Hippocampal formation (tissue), 2 donors: ENCODE data around the gene ALG2.

ENCODE experiments used
- DNase-seq, 2 donors: peaks; one replicate each; lab custom pipeline; 2025; lab: John Stamatoyannopoulos, UW

The ALG2 gene, protein sequence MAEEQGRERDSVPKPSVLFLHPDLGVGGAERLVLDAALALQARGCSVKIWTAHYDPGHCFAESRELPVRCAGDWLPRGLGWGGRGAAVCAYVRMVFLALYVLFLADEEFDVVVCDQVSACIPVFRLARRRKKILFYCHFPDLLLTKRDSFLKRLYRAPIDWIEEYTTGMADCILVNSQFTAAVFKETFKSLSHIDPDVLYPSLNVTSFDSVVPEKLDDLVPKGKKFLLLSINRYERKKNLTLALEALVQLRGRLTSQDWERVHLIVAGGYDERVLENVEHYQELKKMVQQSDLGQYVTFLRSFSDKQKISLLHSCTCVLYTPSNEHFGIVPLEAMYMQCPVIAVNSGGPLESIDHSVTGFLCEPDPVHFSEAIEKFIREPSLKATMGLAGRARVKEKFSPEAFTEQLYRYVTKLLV

DNA sequence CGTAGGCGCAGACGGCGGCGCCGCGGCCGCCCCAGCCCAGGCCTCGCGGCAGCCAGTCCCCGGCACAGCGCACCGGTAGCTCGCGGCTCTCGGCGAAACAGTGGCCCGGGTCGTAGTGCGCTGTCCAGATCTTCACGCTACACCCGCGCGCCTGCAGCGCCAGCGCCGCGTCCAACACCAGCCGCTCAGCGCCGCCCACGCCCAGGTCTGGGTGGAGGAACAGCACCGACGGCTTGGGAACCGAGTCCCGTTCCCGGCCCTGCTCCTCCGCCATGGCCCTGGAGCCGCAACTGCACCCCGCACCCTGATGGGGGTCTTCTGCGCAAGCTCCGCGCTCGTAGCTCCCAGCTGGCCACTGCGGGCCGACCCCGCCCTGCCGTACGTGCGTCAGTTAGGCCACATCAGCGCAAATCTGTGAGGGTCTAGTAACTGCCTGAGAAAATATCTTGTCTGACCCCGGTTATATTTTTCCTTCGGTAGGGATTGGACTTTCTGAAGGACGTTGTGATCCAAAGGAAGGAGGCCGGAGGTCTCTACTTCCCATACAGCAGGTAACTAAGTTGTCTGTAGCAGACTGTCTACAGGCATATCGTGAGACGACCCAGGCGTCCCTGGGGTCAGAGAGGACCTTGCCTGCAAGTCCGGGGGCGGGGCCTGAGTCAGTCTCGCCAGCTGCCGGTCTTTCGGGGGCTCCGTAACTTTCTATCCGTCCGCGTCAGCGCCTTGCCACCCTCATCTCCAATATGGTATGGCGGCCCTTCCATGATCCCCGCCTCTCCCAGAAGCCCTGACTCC, at the start of gene ALG2, which contains the start of gene SEC61B:
Gene ALG2 (minus strand): TSS at position 322 of the 795 bp plus-strand sequence. CDS start 48 bp downstream, at position 274.
Gene SEC61B (plus strand): TSS at position 662 of the 795 bp plus-strand sequence. CDS start 82 bp downstream, at position 744.
- peak; percentile 93 to 94 for DNase-seq

DNA sequence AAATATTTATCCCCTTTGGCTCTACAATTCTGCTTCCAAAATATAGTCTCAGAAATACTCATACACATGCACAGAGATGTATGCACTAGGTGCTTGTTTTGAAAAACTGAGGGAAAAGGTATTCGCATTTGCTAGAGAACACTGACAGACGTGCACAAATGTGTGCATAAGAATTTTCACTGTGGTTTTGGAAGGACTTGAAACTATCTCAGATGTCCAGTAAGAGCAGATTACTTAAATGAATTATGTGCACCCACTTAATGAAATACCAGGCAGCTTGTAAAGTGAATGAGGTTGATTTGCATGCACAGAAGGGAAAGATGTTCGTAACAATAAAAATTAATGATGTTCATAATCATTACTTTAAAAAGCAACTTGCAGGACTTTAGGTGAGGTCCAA, 48.7 kb upstream of the ALG2 start:
- no peak for DNase-seq

DNA sequence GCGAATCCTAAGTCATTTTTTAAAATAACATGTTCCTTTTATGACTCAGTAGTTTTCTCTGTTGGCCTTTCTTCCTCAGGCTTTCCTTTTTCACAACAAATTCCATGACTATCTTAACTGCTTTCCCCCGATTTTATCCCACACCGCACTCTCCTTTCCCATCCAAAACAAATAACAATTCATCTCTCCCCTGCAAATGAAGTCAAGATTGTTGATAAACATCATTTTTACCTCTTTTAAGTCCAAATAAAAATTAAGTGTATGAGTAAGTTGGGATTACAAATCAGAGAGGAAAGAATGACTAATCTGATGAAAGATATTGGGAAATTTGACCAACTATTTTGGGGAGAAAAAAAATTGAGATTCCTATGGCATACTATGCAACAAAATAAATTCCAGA, 47.7 kb upstream of the ALG2 start:
- DNase-seq, result no peak

DNA sequence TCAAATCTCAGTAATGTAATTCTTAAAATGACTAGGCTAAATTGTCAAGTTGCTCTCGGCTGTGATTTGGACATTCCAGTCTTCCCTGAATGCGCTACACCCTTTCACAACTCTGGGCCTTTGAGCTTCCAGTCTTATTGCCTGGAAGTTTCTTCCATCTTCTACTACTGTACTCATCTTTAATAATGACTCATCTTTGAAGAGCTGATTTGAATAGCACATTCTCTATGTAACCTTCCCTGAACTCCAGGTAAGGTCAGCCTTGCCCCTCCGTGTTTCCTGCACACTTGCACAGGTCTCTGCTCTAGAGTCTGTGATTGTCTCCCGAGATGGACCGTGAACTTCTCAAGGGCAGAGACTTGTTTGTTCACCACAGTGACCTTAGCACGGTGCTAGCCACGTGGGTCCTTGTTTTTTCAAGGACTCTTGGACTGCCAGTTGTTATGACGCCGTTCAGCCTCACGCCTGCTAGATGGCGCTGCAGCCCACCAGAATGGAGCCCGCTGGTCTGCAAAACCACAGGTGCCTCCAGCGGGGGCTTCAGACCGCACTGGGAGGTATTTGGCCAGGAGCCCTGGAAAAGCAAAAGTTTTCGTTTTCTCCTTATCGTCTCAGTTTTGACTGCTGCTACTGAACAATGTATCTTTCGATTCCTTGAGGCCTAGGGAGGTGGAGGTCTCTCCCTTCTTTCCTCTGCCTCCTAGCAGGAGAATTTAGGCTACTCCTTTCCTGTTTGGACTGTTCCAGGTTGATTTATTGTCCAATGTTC, 44.7 kb upstream of the ALG2 start:
- peak; percentile 11 to 58 for DNase-seq

DNA sequence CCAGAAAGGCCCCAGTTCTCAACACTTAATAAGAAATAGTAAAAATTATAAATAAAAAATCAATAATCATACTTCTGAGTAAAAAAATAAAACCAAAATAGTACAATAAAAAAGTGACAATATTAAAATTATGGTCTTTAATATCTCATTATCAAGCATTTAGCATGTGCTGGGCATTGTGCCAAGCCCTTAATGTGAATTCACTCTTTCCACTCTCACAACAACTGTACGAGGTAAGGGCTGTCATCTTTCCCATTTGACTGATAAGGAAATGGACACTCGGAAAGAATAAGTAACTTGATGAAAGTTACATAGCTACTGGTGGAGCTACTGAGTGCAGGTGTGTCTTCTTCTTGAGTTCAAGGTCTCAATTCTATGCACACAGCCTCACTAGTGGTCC, 43.9 kb upstream of the ALG2 start:
- DNase-seq, result no peak

DNA sequence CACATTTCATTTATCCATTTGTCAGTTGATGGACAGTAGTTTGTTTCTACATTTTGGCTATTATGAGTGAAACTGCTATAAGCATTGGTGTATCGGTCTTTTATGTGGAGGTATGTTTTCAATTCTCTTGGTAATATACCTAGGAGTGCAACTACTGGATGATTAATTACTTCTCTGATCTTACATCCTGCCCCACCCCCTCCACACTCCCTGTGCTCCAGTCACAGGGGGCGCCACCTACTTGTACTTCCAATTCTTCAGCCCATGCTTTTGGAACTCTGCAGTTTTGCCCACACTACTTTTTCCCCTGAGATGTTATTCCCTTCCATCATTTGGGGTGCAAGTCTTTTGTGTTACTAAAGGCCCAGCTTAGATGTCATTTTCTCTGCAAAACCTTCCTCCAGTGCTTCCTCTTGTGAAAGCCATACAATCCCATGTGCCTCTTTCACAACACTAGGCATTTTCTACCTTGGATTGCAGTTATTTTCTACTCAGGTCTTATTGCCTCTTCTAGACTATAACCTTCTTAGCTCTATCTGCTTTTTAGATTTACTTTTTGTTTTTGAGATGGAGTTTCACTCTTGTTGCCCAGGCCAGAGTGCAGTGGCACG, 42.4 kb upstream of the ALG2 start:
- no peak for DNase-seq

DNA sequence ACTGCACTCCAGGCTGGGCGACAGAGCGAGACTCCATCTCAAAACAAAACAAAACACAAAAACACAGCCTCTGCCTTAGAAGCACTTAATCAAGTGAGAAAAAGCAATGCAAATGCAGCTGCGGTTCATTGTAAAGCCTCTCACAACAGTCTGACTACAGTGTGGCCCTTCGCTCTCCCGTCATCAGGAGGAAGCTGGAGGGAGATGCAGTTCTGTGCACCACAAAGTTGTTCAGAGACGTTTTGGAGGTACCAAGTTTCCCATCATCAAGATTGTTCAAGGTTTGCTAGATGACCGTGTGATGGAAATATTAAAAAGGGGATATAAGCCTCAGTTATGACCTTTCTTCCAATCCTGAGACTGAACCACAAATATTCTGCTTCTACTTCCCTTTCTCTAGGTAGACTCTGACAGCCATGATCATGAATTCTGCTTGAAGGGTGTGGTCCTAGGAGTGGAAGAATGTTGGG, 41.2 kb upstream of the ALG2 start:
- DNase-seq, result no peak

DNA sequence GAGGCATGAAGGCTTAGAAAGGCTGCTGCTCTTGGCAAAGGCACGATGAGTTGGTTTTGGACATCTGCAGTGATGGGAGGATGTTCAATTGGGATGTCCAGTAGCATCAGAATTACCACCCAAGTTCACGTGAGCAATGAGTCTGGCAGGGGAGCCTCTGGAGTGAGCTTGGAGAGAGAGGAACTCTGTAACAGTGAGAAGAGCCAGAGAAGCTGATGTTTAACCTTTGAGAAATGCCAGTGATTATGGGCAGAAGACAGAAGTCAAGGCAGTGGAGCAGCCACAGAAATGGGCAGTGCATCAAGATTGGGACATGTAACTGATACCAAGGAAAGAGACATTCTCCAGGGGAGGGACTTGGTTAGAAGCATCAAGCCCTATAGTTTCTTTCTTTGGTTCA, 40.2 kb upstream of the ALG2 start:
- no peak for DNase-seq

DNA sequence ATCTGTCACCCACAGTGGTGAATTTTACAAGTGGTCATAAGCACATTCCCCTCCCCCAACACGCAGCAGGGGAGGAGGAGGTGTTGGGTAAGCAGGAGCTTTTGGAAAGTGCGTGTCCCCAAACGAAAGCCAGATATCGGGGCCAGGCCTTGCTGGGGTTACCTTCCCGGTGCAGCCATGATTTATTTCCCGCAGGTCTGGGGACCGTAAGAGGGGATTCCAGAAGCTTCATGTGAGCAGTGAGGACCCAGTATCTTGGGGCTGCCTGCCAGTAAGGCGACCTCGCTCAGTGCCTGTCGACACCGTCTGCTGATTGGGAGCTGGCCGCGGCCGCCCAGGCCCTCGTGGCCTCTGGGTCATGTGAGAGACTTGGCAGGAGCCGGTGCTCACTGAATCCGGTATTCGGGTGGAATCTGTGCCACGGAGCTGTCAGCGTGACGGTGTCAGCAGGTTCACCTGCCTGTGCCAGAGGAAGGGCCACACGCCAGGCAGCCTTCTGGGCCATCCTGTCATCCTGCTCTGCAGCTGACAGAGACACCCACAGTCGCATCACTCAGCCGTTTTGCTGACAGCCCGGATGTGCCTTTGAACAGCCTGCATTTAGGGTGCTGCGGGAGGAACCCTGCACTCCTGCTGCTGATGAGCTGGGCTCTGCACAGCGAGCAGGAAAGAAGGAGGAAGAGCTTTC, 37.6 kb upstream of the ALG2 start:
- DNase-seq, result peak; percentile 50 to 78

DNA sequence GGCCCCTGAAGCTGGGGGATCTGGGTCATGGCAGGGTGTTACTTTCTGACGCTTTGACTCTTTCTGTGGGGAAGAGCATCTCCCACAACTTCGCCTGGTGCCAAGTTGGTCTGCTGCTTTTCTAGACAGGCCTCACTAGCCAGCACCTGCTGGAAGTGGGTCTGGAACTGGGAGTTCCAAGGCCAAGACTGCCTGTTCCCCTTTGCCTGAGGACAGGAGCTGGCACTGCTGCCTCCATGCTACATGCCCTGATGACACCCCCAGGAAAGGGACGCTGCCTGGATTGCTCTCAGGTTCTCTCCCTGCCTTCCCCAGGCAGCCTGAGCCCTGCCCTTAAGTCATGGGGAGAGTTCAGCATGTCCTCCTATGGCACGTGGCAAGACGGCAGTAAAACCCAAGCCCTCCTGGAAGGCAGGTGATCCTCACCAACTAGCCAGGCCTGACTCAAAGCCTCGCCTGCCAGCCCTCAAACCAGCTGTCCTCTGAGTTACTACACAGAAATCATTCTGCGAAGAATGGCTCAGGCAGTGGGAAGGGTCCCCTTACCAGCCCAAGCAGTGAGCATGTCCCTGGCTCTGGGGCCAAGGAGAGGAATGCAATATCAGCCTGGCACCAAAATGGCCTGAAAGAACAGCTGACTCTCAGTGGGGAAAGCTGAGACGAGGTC, 36.1 kb upstream of the ALG2 start:
- DNase-seq, result no peak

DNA sequence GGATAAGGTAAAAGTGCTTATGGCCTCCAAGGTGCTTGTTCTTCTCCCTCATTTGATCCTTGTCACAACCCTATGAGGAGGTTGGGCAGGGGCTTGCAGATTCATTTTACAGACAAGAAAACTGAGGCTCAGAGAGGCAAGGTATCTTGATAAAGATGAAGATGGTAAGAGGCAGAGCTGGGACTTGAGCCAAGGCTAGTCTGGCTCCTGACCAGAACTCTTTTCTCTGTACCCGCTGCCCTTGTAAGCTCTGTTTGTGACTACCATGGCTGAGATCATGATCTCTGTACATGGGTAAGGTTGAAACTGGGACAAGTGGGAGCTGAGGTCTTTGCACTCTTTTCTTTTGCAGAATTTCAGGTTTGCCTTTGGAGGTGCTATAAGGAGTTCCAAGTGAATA, 33.9 kb upstream of the ALG2 start:
- no peak for DNase-seq

DNA sequence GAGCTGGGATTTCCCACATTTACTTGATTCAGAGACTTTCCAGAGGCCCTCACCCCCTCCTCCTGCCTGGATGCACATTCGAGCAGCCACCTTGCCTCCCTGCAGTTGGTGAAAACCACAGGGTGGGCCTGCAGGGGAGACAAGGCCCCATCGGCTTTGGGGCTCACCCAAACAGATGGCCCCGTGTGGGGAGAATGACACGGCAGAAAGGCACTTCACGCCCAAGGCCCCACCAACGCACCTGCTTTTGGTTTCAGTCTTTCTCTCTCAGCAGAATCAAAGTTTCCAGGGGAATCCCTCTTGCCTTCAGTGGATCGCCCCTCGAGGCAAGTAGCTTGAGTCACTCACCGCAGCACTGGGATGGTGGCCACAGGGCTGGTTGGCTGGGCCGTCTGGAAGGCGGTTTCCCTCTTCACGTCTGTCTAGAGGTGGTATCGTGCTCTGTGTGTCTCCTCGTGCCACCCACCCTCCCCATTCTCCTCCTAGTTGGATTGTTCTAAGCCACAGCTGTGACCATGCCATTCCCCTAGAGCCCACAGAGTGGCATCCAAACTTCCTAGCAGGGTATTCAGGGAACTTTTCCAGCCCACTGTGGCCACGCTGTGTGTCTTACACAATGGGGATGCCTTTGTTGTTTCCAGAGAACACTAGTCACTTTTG, 32.2 kb upstream of the ALG2 start:
- peak; percentile 61 to 62 for DNase-seq

DNA sequence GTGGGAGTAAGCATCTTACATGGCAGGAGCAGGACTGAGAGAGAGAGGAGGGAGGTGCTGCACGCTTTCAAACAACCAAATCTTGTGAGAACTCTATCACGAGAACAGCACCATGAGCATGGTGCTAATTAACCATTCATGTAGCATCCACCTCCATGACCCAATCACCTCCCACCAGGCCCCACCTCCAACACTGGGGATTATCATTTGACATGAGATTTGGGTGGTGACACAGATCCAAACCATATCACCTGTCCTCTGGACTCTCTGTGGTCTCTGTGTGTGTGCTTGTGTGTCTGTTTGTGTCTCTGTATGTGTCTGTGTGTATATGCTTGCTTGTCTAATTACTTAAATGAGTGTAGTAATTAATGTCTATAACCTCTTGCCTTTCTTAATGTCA, 31.4 kb upstream of the ALG2 start:
- DNase-seq, result no peak

DNA sequence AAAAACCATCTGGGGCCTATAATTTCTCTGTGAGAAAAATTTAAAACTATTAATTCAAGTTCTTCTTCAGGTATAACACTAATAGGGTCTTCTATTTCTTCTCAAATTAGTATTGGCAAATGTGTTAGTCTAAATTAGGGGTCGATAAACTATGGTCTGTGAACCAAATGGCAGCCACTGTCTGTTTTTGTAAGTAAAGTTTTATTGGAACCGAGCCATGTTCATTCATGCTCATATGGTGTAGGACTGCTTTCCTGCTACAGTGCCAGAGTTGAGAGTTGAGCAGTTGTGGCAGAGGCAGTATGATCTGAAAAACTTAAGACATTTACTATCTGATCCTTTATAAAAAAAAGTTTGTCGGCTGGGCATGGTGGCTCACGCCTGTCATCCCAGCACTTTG, 29.4 kb upstream of the ALG2 start:
- DNase-seq, result no peak

DNA sequence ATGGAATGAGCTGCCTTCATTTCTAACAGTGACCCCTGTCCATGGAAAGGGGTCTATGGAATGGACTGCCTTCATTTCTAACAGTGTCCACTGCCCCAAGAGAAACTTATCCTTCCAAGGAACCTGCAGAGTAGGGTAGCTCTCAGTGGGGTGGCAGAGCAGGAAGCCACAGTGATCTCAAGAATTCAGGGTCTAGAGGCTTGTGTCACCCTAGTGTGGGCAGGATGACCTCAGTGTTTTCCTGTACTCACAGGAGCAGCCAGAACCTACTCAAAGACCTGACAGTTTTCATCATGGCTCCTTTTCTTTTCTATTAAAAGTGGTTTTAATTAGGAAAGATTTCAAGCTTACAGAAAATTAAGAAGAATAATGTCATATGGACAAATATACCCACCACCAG, 27.9 kb upstream of the ALG2 start:
- DNase-seq, result no peak

DNA sequence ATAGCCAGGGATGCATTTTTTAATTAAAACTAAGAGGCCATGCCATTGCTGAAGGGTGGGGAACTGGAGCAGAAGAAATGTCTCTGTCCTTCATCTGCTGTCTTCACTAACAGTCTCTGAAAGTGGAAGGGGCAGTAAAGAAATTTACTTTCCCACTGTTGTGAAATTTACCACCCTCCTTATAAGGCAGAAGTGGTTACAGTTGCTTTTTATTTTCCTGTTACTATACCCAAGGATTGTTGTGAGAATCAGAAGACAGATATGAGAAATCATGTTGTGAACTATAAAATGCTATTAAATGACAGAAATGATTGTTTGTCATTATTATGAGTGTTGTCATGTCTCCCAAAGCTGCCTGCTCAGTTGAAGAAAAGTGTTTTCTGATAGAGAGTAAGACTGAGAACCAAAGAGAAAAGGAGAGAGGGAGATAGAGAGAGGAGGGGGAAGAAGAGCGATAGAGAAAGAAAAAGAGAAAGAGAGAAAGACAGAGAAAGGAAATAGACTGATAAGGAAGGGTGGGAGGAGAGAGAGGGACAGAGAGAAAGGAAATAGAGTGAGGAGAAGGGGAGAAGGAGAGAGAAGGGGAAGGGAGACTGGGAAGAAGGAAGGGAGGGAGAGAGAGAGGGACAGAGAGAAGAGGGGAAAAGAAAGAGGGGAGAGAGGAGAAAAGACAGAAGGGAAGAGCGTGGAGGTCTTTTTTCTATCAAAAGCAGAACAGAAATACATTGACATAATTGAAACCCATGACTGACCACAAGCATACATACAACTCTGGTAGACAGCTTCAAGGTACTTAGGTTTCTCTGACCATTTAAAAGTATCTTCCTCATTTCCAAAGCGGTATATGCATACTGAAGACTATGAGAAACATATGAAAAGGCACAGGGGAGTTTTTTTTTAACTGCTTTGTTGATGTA, 22.9 kb upstream of the ALG2 start:
- no peak for DNase-seq

DNA sequence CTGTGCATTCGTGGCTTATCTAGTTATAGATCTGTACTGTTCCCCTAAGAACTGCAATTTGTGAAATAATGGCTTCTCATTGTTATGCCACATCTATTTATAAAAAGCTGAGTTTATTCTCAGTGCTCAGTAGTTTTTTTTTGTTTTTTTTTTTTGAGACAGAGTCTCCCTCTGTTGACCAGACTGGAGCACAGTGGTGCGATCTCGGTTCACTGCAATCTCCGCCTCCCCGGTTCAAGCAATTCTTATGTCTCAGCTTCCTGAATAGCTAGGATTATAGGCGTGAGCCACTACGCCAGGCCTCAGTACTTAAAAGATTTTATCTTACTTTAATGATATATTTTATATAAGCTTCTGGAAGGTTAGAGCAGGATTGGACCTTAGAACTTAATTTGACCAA, 19.4 kb upstream of the ALG2 start:
- DNase-seq, result peak in 1 of 2 donors; percentile 3

DNA sequence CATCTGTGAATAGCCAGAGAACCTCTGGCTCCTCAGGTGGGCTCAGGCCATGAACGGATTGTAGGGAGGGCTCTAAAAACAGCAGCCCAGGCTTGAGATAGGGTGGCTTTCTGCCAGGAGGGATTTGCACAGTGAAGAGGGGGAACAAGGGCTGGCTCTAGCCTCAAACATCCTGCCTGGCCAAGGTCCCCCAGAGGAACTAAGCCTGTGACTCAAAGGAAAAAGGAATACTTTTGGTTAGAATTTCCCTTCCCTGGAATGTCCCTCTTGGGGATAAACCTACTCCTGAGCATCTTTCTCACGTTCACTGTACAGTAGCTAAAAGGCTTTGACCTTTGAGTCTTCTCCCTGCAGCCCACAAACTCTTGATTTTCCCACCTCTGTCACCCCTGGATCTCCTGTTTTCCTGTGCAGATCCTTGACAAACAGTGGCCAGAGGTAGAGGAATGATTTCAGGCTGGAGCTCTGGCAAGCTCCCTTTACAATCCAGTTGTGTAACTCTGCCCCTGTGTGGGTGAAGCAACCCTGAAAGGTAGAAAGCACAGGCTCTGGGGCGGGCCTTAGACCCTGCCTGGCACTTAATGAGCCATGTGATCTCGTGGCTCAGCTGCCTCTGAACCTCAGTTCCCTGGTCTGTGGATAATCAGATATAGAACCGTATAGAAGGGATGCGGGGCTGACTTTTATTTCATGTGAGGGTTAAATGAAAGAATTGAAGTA, 17.8 kb upstream of the ALG2 start:
- no peak for DNase-seq
